ENCODE results near the gene PPIH. TPM values are rescaled to one million over a fixed set of nuclear protein-coding genes. Genes with fewer than 3 reads are reported as not detected.
A peak's percentile ranks its signal among the peaks of the same experiment; 100 is the strongest.
"Not testable (repeated sequence)": the region's sequence is repeated elsewhere in the genome, so short reads cannot be mapped to it uniquely, and the experiment has no call there.

Gene PPIH
- polyA plus RNA-seq, 1 donor from 2014 or later, result 85.0 TPM

DNA sequence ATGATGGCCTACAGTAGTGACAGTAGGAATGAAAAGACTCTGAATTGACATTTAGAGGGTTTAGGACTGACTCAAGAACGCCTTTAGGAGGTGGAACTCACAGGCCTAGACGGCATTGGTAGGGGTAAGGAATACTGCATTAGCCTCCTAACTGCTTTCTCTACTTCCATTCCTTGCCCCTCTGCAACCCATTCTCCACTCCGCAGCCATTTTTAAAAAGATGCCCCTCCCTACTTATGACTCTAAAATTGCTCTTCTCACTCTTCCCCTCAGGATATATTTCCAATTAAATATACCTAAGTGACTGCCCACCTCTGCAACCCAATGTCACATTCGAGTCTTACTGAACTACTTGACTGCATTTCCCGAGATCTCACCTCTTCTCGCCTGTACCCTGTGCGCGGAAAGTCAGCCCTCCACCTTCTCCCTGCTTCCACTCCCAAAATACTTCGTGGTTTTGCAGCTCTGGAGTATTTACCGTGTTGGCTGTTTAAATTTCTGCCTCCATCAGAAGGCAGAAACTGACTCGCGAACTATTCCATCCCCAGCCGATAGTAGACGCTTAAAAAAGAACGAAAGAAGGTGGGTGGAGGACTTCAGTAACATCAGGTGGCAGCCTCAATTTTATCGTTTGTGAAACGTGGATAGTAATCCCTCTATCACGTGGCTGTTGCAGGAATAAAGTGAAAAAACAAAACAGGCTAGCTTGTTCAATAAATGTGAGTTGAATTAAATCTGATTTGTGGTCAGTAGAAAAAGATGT lies 22.9 kb downstream of the PPIH start:
- no peaks in the 10 kb centered on the region for H3K36me3 ChIP-seq (ENCODE audit: insufficient read depth, low read length)
- H3K79me2 ChIP-seq (replicated peaks; ENCODE audit: insufficient read depth, low read length), result peaks cover 35% of the 10 kb centered on the region
- H3K9me2 ChIP-seq (ENCODE audit: insufficient read depth, low read length), result no peaks in the 10 kb centered on the region
- peak overlapping the region; percentile 86 for H3K9ac ChIP-seq (ENCODE audit: low read length)
- peak overlapping the region; percentile 53 for H2AFZ ChIP-seq (ENCODE audit: low read depth, low read length)
- no peaks in the 10 kb centered on the region for H3K27me3 ChIP-seq (ENCODE audit: insufficient read depth, low read depth, low read length)
- peaks cover 5% of the 10 kb centered on the region for H3F3A ChIP-seq (ENCODE audit: insufficient read depth, low read length, poor library complexity, severe bottlenecking)
- TF ChIP-seq EP300 (conservative IDR thresholded peaks at IDR 0.05; ENCODE audit: poor library complexity, severe bottlenecking), result no peak
- TF ChIP-seq CTCF (IDR thresholded peaks at IDR 0.05; ENCODE audit: poor library complexity, severe bottlenecking), result no peak
- TF ChIP-seq, protein P1, sequence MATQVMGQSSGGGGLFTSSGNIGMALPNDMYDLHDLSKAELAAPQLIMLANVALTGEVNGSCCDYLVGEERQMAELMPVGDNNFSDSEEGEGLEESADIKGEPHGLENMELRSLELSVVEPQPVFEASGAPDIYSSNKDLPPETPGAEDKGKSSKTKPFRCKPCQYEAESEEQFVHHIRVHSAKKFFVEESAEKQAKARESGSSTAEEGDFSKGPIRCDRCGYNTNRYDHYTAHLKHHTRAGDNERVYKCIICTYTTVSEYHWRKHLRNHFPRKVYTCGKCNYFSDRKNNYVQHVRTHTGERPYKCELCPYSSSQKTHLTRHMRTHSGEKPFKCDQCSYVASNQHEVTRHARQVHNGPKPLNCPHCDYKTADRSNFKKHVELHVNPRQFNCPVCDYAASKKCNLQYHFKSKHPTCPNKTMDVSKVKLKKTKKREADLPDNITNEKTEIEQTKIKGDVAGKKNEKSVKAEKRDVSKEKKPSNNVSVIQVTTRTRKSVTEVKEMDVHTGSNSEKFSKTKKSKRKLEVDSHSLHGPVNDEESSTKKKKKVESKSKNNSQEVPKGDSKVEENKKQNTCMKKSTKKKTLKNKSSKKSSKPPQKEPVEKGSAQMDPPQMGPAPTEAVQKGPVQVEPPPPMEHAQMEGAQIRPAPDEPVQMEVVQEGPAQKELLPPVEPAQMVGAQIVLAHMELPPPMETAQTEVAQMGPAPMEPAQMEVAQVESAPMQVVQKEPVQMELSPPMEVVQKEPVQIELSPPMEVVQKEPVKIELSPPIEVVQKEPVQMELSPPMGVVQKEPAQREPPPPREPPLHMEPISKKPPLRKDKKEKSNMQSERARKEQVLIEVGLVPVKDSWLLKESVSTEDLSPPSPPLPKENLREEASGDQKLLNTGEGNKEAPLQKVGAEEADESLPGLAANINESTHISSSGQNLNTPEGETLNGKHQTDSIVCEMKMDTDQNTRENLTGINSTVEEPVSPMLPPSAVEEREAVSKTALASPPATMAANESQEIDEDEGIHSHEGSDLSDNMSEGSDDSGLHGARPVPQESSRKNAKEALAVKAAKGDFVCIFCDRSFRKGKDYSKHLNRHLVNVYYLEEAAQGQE (IDR thresholded peaks at IDR 0.05; ENCODE audit: borderline replicate concordance), result peak; percentile 16
- H3K27ac ChIP-seq (ENCODE audit: low read length), result peak overlapping the region; percentile 89
- H4K20me1 ChIP-seq (ENCODE audit: insufficient read depth), result peaks cover 5% of the 10 kb centered on the region
- peak overlapping the region; percentile 66 for H3K4me2 ChIP-seq (ENCODE audit: low read length)
- H3K9me3 ChIP-seq (ENCODE audit: low read length), result no peaks in the 10 kb centered on the region
- peak overlapping the region; percentile 74 for H3K4me3 ChIP-seq (ENCODE audit: low read length)

- TF ChIP-seq EZH2 (IDR thresholded peaks at IDR 0.05; ENCODE audit: borderline replicate concordance, insufficient read depth, low read length, poor library complexity, severe bottlenecking), result no peak
- TF ChIP-seq EP300 (conservative IDR thresholded peaks at IDR 0.05; ENCODE audit: poor library complexity, severe bottlenecking), result peak; percentile 38
- peak; percentile 38 for TF ChIP-seq SMC3 (conservative IDR thresholded peaks at IDR 0.05; ENCODE audit: poor library complexity)
- TF ChIP-seq, protein P1 (IDR thresholded peaks at IDR 0.05; ENCODE audit: borderline replicate concordance), result peak; percentile 73
- no peak for TF ChIP-seq TAF1 (IDR thresholded peaks at IDR 0.05; ENCODE audit: low read depth)
- no peak for TF ChIP-seq CTCF (IDR thresholded peaks at IDR 0.05; ENCODE audit: poor library complexity, severe bottlenecking)
- peak; percentile 33 for TF ChIP-seq RAD21 (conservative IDR thresholded peaks at IDR 0.05)
- peak; percentile 81 for TF ChIP-seq POLR2AphosphoS5 (IDR thresholded peaks at IDR 0.05)
- TF ChIP-seq MXI1 (conservative IDR thresholded peaks at IDR 0.05; ENCODE audit: poor library complexity, severe bottlenecking), result peak; percentile 98
- Histone ChIP-seq H3K9me3 (ENCODE audit: low read length) (no peaks in the 10 kb centered on the region), H3K9me2 (ENCODE audit: insufficient read depth, low read length) (no peaks in the 10 kb centered on the region), H3K4me3 (ENCODE audit: low read length) (peak within 1 kb of the TSS; percentile 77), H3F3A (ENCODE audit: insufficient read depth, low read length, poor library complexity, severe bottlenecking) (peaks cover 5% of the 10 kb centered on the region), H3K79me2 (replicated peaks; ENCODE audit: insufficient read depth, low read length) (peaks cover 43% of the 10 kb centered on the region), H3K36me3 (ENCODE audit: insufficient read depth, low read length) (no peaks in the 10 kb centered on the region), H3K4me2 (ENCODE audit: low read length) (peak within 1 kb of the TSS; percentile 70), H3K9ac (ENCODE audit: low read length) (peak within 1 kb of the TSS; percentile 86), H3K27ac (ENCODE audit: low read length) (peak within 1 kb of the TSS; percentile 89), H2AFZ (ENCODE audit: low read depth, low read length) (peak within 1 kb of the TSS; percentile 53), H4K20me1 (ENCODE audit: insufficient read depth) (peaks cover 5% of the 10 kb centered on the region), H3K27me3 (ENCODE audit: insufficient read depth, low read depth, low read length) (no peaks in the 10 kb centered on the region)
Observed at GRCh38 chr1:42681741-42682483, 23.7 kb downstream of the PPIH start, which contains the start of gene YBX1. Gene YBX1, plus strand, starts transcription at chr1:42682418. Its CDS starts 148 bp downstream, at chr1:42682566.

- Histone ChIP-seq H3K27ac (ENCODE audit: low read length) (peak overlapping the region; percentile 89), H3K79me2 (replicated peaks; ENCODE audit: insufficient read depth, low read length) (peaks cover 48% of the 10 kb centered on the region), H3K4me3 (ENCODE audit: low read length) (peak overlapping the region; percentile 74), H3K9ac (ENCODE audit: low read length) (peak overlapping the region; percentile 60)
- H3K4me2 ChIP-seq (ENCODE audit: low read length); H3K27me3 ChIP-seq (ENCODE audit: insufficient read depth, low read depth, low read length); H3K9me3 ChIP-seq (ENCODE audit: low read length); H3K36me3 ChIP-seq (ENCODE audit: insufficient read depth, low read length); H3F3A ChIP-seq (ENCODE audit: insufficient read depth, low read length, poor library complexity, severe bottlenecking); H2AFZ ChIP-seq (ENCODE audit: low read depth, low read length); H3K9me2 ChIP-seq (ENCODE audit: insufficient read depth, low read length); H4K20me1 ChIP-seq (ENCODE audit: insufficient read depth): not testable (repeated sequence)
Observed at GRCh38 chr1:42682484-42682738, 24.2 kb downstream of the PPIH start.

Measured in neural cell (in vitro differentiated cells).